HEK293 (cell line): Measurements from ENCODE around the gene SAMD5.

Experiments used
- CTCF ChIA-PET: fragments of 350-600 bp; formaldehyde crosslinking; extraction: SDS; loops from one replicate; lab custom pipeline; 2021; ENCODE audit warnings: antibody characterized with exemption; lab: Yijun Ruan, JAX
- POLR2A ChIA-PET: fragments of 300-600 bp; formaldehyde crosslinking; extraction: SDS; loops from one replicate; lab custom pipeline; 2020; ENCODE audit warnings: antibody characterized with exemption, inconsistent platforms; lab: Yijun Ruan, JAX
- H3K27ac ChIP-seq: fragments of 200-500 bp; sonication (Bioruptor generic); 2 replicates; pipeline ENCODE4 v1.5.1; 2014; ENCODE audit warnings: low read depth, low read length, control low read depth, inconsistent platforms; ENCODE audit errors: extremely low read depth
- H3K36me3 ChIP-seq, 2 experiments: fragments of 200-500 bp in 1 of 2; sonication (Bioruptor generic) in 1 of 2; 1 replicate in 1 of 2; 2 replicates in 1 of 2; pipeline ENCODE4 v1.5.1; 2014 to 2017; ENCODE audit warnings: inconsistent platforms in 2 of 2, low read length in 2 of 2; ENCODE audit not compliant: control insufficient read depth in 2 of 2, insufficient read depth in 1 of 2
- H3K4me1 ChIP-seq: fragments of 200-500 bp; sonication (Bioruptor generic); 2 replicates; pipeline ENCODE4 v1.5.1; 2014; ENCODE audit warnings: mild to moderate bottlenecking, low read length, inconsistent platforms; ENCODE audit not compliant: control insufficient read depth, insufficient read depth
- H3K4me3 ChIP-seq: 2 replicates; pipeline ENCODE4 v1.5.1; 2011; ENCODE audit warnings: low read depth, mild to moderate bottlenecking, control low read depth, low read length, moderate library complexity
- H3K9me3 ChIP-seq: fragments of 200-500 bp; sonication (Bioruptor generic); 2 replicates; pipeline ENCODE4 v1.5.1; 2014; ENCODE audit warnings: low read depth, low read length, inconsistent platforms; ENCODE audit not compliant: control insufficient read depth, insufficient read depth
- FEZF1 ChIP-seq: fragments of 450-650 bp; formaldehyde crosslinking; IDR thresholded peaks from 2 replicates; pipeline ENCODE4 v1.5.1; 2016; ENCODE audit warnings: missing biosample characterization, missing genetic modification characterization
- SCRT2 ChIP-seq: fragments of 450-650 bp; formaldehyde crosslinking; IDR thresholded peaks from 2 replicates; pipeline ENCODE4 v1.5.1; 2016; ENCODE audit warnings: missing biosample characterization, missing genetic modification characterization
- SETDB1 ChIP-seq: IDR thresholded peaks from one replicate; pipeline ENCODE4 v1.6.1; 2017; ENCODE audit warnings: mild to moderate bottlenecking, low read length, moderate library complexity, mixed read lengths; ENCODE audit not compliant: insufficient read length
- ZBTB48 ChIP-seq: fragments of 450-650 bp; formaldehyde crosslinking; IDR thresholded peaks from 2 replicates; pipeline ENCODE4 v1.5.1; 2016; ENCODE audit warnings: missing biosample characterization, missing genetic modification characterization
- ZFHX2 ChIP-seq: fragments of 450-650 bp; formaldehyde crosslinking; conservative IDR thresholded peaks from 2 replicates; pipeline ENCODE4 v1.5.1; 2016; ENCODE audit warnings: missing biosample characterization, missing genetic modification characterization
- ZNF146 ChIP-seq: fragments of 450-650 bp; formaldehyde crosslinking; IDR thresholded peaks from 2 replicates; pipeline ENCODE4 v1.5.1; 2016; ENCODE audit warnings: missing biosample characterization, missing genetic modification characterization
- ZNF2 ChIP-seq: fragments of 450-650 bp; formaldehyde crosslinking; IDR thresholded peaks from 2 replicates; pipeline ENCODE4 v1.5.1; 2016; ENCODE audit warnings: missing biosample characterization, missing genetic modification characterization
- ZNF202 ChIP-seq: fragments of 450-650 bp; formaldehyde crosslinking; IDR thresholded peaks from 2 replicates; pipeline ENCODE4 v1.5.1; 2016; ENCODE audit warnings: missing biosample characterization, missing genetic modification characterization, borderline replicate concordance
- ZNF623 ChIP-seq: fragments of 450-650 bp; formaldehyde crosslinking; IDR thresholded peaks from 2 replicates; pipeline ENCODE4 v1.5.1; 2016; ENCODE audit warnings: missing biosample characterization, missing genetic modification characterization
- ZNF658 ChIP-seq: fragments of 450-650 bp; formaldehyde crosslinking; IDR thresholded peaks from 2 replicates; pipeline ENCODE4; 2016; ENCODE audit warnings: missing biosample characterization, missing genetic modification characterization
- TF ChIP-seq, protein P1 (sequence below): fragments of 450-650 bp; formaldehyde crosslinking; IDR thresholded peaks from 2 replicates; pipeline ENCODE4 v1.5.1; 2017; ENCODE audit warnings: missing biosample characterization, missing genetic modification characterization
- TF ChIP-seq, protein P2 (sequence below): fragments of 450-650 bp; formaldehyde crosslinking; IDR thresholded peaks from 2 replicates; pipeline ENCODE4 v1.5.1; 2016; ENCODE audit warnings: missing biosample characterization, missing genetic modification characterization
- TF ChIP-seq, protein P3 (sequence below): fragments of 450-650 bp; formaldehyde crosslinking; IDR thresholded peaks from 2 replicates; pipeline ENCODE4 v1.5.1; 2016; ENCODE audit warnings: missing biosample characterization, missing genetic modification characterization
- TF ChIP-seq, protein P4 (sequence below): fragments of 450-650 bp; formaldehyde crosslinking; IDR thresholded peaks from 2 replicates; pipeline ENCODE4 v1.5.1; 2016; ENCODE audit warnings: missing biosample characterization, missing genetic modification characterization
- TF ChIP-seq, protein P5 (sequence below): IDR thresholded peaks from 2 replicates; pipeline ENCODE4 v1.6.1; 2011; ENCODE audit warnings: mild to moderate bottlenecking, low read depth, low read length, borderline replicate concordance
- TF ChIP-seq, protein P6 (sequence below): fragments of 450-650 bp; formaldehyde crosslinking; IDR thresholded peaks from 2 replicates; pipeline ENCODE4 v1.5.1; 2016; ENCODE audit warnings: missing biosample characterization, missing genetic modification characterization

The SAMD5 gene

DNA sequence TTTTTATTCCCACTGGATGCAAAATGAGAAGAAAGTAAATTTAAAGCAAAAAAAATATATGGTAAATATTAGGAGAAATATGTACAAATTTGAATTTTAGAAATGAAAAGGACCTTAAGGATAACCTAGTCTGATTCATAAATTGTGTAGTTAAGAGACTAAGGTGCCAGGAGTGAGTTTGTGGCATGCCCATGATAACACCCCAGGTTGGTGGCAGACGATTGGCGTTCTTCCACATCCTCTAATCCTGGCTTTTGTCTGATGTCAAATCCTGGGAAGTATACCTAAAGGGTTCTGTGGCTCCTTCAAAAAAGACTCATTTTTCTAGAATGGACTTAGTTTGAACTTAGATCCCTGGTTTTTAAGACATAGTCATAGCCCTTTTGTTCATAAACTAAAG is 62.2 kb downstream of the SAMD5 start:
- CTCF ChIA-PET = interaction anchor here (1.2 kb wide), 1 partner anchor 10 kb away, joined by 3 read pairs; no protein-coding TSS in a partner anchor
- Histone ChIP-seq H3K4me3 (no peak overlapping the region), H3K9me3 (no peaks in the 10 kb centered on the region), H3K36me3 (no peaks in the 10 kb centered on the region), H3K27ac (no peak overlapping the region), H3K4me1 (no peaks in the 10 kb centered on the region)
- POLR2A ChIA-PET = no interaction called here
- TF ChIP-seq, protein P1, sequence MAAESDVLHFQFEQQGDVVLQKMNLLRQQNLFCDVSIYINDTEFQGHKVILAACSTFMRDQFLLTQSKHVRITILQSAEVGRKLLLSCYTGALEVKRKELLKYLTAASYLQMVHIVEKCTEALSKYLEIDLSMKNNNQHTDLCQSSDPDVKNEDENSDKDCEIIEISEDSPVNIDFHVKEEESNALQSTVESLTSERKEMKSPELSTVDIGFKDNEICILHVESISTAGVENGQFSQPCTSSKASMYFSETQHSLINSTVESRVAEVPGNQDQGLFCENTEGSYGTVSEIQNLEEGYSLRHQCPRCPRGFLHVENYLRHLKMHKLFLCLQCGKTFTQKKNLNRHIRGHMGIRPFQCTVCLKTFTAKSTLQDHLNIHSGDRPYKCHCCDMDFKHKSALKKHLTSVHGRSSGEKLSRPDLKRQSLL (tag by site-specific recombination) = no peak
- TF ChIP-seq, protein P2, sequence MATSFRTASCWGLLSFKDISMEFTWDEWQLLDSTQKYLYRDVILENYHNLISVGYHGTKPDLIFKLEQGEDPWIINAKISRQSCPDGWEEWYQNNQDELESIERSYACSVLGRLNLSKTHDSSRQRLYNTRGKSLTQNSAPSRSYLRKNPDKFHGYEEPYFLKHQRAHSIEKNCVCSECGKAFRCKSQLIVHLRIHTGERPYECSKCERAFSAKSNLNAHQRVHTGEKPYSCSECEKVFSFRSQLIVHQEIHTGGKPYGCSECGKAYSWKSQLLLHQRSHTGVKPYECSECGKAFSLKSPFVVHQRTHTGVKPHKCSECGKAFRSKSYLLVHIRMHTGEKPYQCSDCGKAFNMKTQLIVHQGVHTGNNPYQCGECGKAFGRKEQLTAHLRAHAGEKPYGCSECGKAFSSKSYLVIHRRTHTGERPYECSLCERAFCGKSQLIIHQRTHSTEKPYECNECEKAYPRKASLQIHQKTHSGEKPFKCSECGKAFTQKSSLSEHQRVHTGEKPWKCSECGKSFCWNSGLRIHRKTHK = no peak
- TF ChIP-seq ZNF658 (tag by site-specific recombination) = no peak
- TF ChIP-seq, protein P3, sequence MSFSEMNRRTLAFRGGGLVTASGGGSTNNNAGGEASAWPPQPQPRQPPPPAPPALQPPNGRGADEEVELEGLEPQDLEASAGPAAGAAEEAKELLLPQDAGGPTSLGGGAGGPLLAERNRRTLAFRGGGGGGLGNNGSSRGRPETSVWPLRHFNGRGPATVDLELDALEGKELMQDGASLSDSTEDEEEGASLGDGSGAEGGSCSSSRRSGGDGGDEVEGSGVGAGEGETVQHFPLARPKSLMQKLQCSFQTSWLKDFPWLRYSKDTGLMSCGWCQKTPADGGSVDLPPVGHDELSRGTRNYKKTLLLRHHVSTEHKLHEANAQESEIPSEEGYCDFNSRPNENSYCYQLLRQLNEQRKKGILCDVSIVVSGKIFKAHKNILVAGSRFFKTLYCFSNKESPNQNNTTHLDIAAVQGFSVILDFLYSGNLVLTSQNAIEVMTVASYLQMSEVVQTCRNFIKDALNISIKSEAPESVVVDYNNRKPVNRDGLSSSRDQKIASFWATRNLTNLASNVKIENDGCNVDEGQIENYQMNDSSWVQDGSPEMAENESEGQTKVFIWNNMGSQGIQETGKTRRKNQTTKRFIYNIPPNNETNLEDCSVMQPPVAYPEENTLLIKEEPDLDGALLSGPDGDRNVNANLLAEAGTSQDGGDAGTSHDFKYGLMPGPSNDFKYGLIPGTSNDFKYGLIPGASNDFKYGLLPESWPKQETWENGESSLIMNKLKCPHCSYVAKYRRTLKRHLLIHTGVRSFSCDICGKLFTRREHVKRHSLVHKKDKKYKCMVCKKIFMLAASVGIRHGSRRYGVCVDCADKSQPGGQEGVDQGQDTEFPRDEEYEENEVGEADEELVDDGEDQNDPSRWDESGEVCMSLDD (tag by site-specific recombination) = no peak
- no peak for TF ChIP-seq ZFHX2 (tag by site-specific recombination)
- TF ChIP-seq SCRT2 (tag by site-specific recombination) = no peak
- no peak for TF ChIP-seq ZNF623
- no peak for TF ChIP-seq FEZF1 (tag by site-specific recombination)
- no peak for TF ChIP-seq ZNF146
- TF ChIP-seq ZBTB48 (tag by site-specific recombination) = no peak
- TF ChIP-seq SETDB1 = no peak
- TF ChIP-seq, protein P4, sequence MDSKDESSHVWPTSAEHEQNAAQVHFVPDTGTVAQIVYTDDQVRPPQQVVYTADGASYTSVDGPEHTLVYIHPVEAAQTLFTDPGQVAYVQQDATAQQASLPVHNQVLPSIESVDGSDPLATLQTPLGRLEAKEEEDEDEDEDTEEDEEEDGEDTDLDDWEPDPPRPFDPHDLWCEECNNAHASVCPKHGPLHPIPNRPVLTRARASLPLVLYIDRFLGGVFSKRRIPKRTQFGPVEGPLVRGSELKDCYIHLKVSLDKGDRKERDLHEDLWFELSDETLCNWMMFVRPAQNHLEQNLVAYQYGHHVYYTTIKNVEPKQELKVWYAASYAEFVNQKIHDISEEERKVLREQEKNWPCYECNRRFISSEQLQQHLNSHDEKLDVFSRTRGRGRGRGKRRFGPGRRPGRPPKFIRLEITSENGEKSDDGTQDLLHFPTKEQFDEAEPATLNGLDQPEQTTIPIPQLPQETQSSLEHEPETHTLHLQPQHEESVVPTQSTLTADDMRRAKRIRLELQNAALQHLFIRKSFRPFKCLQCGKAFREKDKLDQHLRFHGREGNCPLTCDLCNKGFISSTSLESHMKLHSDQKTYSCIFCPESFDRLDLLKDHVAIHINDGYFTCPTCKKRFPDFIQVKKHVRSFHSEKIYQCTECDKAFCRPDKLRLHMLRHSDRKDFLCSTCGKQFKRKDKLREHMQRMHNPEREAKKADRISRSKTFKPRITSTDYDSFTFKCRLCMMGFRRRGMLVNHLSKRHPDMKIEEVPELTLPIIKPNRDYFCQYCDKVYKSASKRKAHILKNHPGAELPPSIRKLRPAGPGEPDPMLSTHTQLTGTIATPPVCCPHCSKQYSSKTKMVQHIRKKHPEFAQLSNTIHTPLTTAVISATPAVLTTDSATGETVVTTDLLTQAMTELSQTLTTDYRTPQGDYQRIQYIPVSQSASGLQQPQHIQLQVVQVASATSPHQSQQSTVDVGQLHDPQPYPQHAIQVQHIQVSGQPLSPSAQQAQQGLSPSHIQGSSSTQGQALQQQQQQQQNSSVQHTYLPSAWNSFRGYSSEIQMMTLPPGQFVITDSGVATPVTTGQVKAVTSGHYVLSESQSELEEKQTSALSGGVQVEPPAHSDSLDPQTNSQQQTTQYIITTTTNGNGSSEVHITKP = no peak
- TF ChIP-seq, protein P5, sequence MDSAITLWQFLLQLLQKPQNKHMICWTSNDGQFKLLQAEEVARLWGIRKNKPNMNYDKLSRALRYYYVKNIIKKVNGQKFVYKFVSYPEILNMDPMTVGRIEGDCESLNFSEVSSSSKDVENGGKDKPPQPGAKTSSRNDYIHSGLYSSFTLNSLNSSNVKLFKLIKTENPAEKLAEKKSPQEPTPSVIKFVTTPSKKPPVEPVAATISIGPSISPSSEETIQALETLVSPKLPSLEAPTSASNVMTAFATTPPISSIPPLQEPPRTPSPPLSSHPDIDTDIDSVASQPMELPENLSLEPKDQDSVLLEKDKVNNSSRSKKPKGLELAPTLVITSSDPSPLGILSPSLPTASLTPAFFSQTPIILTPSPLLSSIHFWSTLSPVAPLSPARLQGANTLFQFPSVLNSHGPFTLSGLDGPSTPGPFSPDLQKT = no peak
- TF ChIP-seq, protein P6, sequence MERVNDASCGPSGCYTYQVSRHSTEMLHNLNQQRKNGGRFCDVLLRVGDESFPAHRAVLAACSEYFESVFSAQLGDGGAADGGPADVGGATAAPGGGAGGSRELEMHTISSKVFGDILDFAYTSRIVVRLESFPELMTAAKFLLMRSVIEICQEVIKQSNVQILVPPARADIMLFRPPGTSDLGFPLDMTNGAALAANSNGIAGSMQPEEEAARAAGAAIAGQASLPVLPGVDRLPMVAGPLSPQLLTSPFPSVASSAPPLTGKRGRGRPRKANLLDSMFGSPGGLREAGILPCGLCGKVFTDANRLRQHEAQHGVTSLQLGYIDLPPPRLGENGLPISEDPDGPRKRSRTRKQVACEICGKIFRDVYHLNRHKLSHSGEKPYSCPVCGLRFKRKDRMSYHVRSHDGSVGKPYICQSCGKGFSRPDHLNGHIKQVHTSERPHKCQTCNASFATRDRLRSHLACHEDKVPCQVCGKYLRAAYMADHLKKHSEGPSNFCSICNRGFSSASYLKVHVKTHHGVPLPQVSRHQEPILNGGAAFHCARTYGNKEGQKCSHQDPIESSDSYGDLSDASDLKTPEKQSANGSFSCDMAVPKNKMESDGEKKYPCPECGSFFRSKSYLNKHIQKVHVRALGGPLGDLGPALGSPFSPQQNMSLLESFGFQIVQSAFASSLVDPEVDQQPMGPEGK = no peak
- no peak for TF ChIP-seq ZNF202 (tag by site-specific recombination)
- no peak for TF ChIP-seq ZNF2 (tag by site-specific recombination)
